DOHH2 (cell line): ENCODE data around the gene LRCH1.
A peak's percentile ranks its signal among the peaks of the same experiment; 100 is the strongest.

Experiments
- H3F3A ChIP-seq: fragments of 200-600 bp; sonication (generic), shearing (Covaris generic); 2 replicates; pipeline ENCODE4 v1.6.0; 2016; ENCODE audit warnings: antibody characterized with exemption, mild to moderate bottlenecking; ENCODE audit not compliant: control insufficient read depth, insufficient read depth
- H3K27ac ChIP-seq: fragments of 200-600 bp; sonication (generic); 2 replicates; pipeline ENCODE4 v1.5.1; 2014; ENCODE audit warnings: low read depth, mild to moderate bottlenecking, low read length, moderate library complexity
- H3K27me3 ChIP-seq: fragments of 200-600 bp; sonication (generic); 2 replicates; pipeline ENCODE4 v1.6.1; 2014; ENCODE audit warnings: mild to moderate bottlenecking, low read length, mixed read lengths; ENCODE audit not compliant: control insufficient read depth
- H3K36me3 ChIP-seq: fragments of 200-600 bp; sonication (generic); 2 replicates; pipeline ENCODE4 v1.6.1; 2014; ENCODE audit warnings: mild to moderate bottlenecking, low read length, moderate library complexity, mixed read lengths; ENCODE audit not compliant: control insufficient read depth
- H3K4me1 ChIP-seq: fragments of 200-600 bp; sonication (generic); 2 replicates; pipeline ENCODE4 v1.6.1; 2014; ENCODE audit warnings: mild to moderate bottlenecking, low read length, mixed read lengths; ENCODE audit not compliant: control insufficient read depth
- H3K4me2 ChIP-seq: fragments of 200-600 bp; sonication (generic); 2 replicates; pipeline ENCODE4 v1.6.0; 2014; ENCODE audit warnings: mild to moderate bottlenecking, low read length, moderate library complexity
- H3K4me3 ChIP-seq: fragments of 200-600 bp; sonication (generic); 2 replicates; pipeline ENCODE4 v1.5.1; 2014; ENCODE audit warnings: mild to moderate bottlenecking, low read length, mixed read lengths
- H3K79me2 ChIP-seq: fragments of 200-600 bp; sonication (generic); 2 replicates; pipeline ENCODE4 v1.6.1; 2014; ENCODE audit warnings: mild to moderate bottlenecking, low read length, mixed read lengths; ENCODE audit not compliant: control insufficient read depth
- H3K9me2 ChIP-seq: fragments of 200-600 bp; sonication (generic); replicated peaks from 2 replicates; pipeline ENCODE4 v1.6.1; 2014; ENCODE audit warnings: mild to moderate bottlenecking, low read length, mixed read lengths; ENCODE audit not compliant: control insufficient read depth
- H3K9me3 ChIP-seq: fragments of 200-600 bp; sonication (generic); 2 replicates; pipeline ENCODE4 v1.6.1; 2014; ENCODE audit warnings: antibody characterized with exemption, low read length, mixed read lengths; ENCODE audit not compliant: control insufficient read depth, insufficient read depth
- H4K20me1 ChIP-seq: fragments of 200-600 bp; sonication (generic); 2 replicates; pipeline ENCODE4 v1.6.0; 2014; ENCODE audit warnings: low read depth, mild to moderate bottlenecking, antibody characterized with exemption, low read length, moderate library complexity; ENCODE audit not compliant: control insufficient read depth, insufficient read depth
- CTCF ChIP-seq: fragments of 200-600 bp; sonication (generic); IDR thresholded peaks from one replicate; pipeline ENCODE4 v1.5.1; 2014; ENCODE audit warnings: antibody characterized with exemption, mild to moderate bottlenecking, low read depth, low read length; ENCODE audit not compliant: poor library complexity, severe bottlenecking
- EZH2phosphoT487 ChIP-seq: fragments of 200-600 bp; sonication (generic); IDR thresholded peaks from 2 replicates; pipeline ENCODE4 v1.6.1; 2017; ENCODE audit warnings: borderline replicate concordance, mild to moderate bottlenecking, antibody characterized with exemption, low read length, moderate library complexity, mixed read lengths

The LRCH1 gene

DNA sequence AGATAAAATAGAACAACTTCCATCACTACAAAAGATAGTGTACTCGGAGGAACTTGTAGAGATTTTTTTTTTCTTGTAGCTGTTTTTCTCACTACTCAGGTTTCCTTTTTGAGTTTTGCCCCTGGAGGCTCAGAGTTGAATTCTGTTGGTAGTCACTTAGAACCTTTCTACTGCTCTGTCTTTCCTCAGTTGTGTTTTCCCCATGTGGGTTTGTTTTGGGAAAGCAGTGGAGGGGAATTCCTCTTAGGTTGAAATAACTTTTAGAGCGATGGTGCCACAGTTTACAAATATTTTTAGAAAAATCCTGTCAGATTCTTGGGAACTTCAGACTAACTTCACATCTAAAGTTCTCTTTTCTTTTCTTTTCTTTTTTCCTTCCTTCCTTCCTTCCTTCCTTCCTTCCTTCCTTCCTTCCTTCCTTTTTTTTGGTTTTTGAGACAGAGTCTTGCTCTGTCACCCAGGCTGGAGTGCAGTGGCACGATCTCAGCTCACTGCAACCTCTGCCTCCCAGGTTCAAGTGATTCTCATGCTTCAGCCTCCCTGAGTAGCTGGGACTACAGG is 65.8 kb downstream of the LRCH1 start:
- Histone ChIP-seq H3K9me2 (no peaks in the 10 kb centered on the region), H3K36me3 (no peaks in the 10 kb centered on the region), H3K4me3 (no peak overlapping the region), H3F3A (no peaks in the 10 kb centered on the region; the same call in 1 of the 2 replicates), H3K9me3 (no peaks in the 10 kb centered on the region), H3K4me1 (peaks cover 69% of the 10 kb centered on the region), H3K4me2 (peak overlapping the region; percentile 32), H3K79me2 (peaks cover 95% of the 10 kb centered on the region), H3K27ac (no peak overlapping the region), H3K27me3 (no peaks in the 10 kb centered on the region), H4K20me1 (peaks cover 3% of the 10 kb centered on the region; the same call in 1 of the 2 replicates)
- TF ChIP-seq CTCF: no peak
- no peak for TF ChIP-seq EZH2phosphoT487

DNA sequence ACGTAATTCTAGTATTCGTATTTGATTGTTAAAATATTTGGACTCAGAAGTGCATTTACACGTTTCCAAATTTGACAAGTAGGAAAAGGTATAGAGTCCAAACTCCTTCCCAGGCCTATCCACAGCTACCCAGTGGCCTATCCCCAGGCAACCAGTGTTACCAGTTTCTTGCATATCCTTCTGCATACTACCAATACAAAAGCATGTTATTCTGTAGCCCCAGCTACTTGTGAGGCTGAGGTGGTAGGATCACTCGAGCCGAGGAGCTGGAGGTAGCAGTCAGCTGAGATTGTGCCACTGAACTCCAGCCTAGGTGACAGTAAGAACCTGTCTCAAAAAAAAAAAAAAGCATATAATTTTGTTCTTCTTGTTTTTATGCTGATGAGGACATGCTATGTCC is 67.1 kb downstream of the LRCH1 start:
- H3K27me3 ChIP-seq: no peaks in the 10 kb centered on the region
- H3K4me1 ChIP-seq: peaks cover 79% of the 10 kb centered on the region
- TF ChIP-seq EZH2phosphoT487 (no peak), CTCF (no peak)
- H3K4me3 ChIP-seq: 0 out of 2 replicates have a peak overlapping the region, but pooled peaks have one; percentile 9
- peaks cover 3% of the 10 kb centered on the region; the same call in 1 of the 2 replicates for H4K20me1 ChIP-seq
- H3K36me3 ChIP-seq: no peaks in the 10 kb centered on the region
- H3K4me2 ChIP-seq: peak overlapping the region; percentile 32
- no peak overlapping the region for H3K27ac ChIP-seq
- H3K9me3 ChIP-seq: no peaks in the 10 kb centered on the region
- no peaks in the 10 kb centered on the region; the same call in 1 of the 2 replicates for H3F3A ChIP-seq
- H3K9me2 ChIP-seq: no peaks in the 10 kb centered on the region
- peaks cover 95% of the 10 kb centered on the region for H3K79me2 ChIP-seq

GRCh38 chr13:46620471-46620870 is 67.5 kb downstream of the LRCH1 start:
- Histone ChIP-seq H3K4me3 (no peak overlapping the region), H3K9me2 (no peaks in the 10 kb centered on the region), H3F3A (no peaks in the 10 kb centered on the region; the same call in 1 of the 2 replicates), H3K4me1 (peaks cover 83% of the 10 kb centered on the region), H3K27ac (no peak overlapping the region), H3K27me3 (no peaks in the 10 kb centered on the region), H3K79me2 (peaks cover 95% of the 10 kb centered on the region), H3K36me3 (no peaks in the 10 kb centered on the region), H3K9me3 (no peaks in the 10 kb centered on the region), H3K4me2 (peak overlapping the region; percentile 32; the same call in 1 of the 2 replicates), H4K20me1 (peaks cover 3% of the 10 kb centered on the region; the same call in 1 of the 2 replicates)
- TF ChIP-seq EZH2phosphoT487: no peak
- TF ChIP-seq CTCF: no peak
